Measurements from ENCODE around the gene TOX2. TPM values are rescaled to one million over a fixed set of nuclear protein-coding genes. Genes with fewer than 3 reads are reported as not detected.

TOX2 gene
- total and polyA plus RNA-seq, 2 of the 8 experiments (the other 6 are each of a cell fraction or from before 2014, with no cell fraction given): 1.8 to 3.4 TPM

DNA sequence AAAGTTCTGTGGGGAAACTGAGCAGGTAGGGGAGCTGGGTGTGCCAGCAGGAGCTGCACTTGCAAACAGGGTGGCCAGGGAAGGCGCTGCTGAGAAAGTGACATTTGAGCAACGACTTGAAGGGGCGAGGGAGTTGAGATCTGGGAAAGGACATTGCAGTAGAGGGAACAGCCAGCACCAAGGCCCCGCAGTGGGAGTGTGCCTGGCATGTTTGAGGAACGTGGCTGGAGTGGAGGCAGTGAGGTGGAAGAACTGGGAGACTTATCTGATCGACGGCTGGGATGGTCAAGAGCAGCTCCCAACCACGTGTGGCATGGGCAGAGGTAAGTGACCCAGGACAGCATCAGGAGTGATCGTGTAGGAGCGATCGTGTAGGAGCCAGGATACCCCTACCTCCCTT, 77.3 kb downstream of the TOX2 start:
- 90% methylated on average over 11 of the region's 11 CpGs; no CpG with 5 or more reads in 1 of the 2 experiments for WGBS, 2 experiments (ENCODE audit: extremely low coverage in 1 of 2, insufficient coverage in 1 of 2, insufficient read length in 1 of 2, insufficient replicate concordance in 2 of 2, low coverage in 1 of 2, low lambda C conversion rate in 2 of 2, missing lambda C conversion rate in 1 of 2)
- Histone ChIP-seq H3K14ac (ENCODE audit: insufficient read length) (no peak overlapping the region), H3K79me2 (ENCODE audit: control insufficient read depth in 1 of 2, insufficient read depth in 2 of 2, low read length in 2 of 2) (no peaks in the 10 kb centered on the region), H3K4me2 (ENCODE audit: insufficient read depth in 1 of 2, low read depth in 2 of 2, low read length in 2 of 2) (no peak overlapping the region), H4K20me1 (replicated peaks in 1 of 2; ENCODE audit: control insufficient read depth in 1 of 2, insufficient read depth in 2 of 2, low read length in 2 of 2) (no peaks in the 10 kb centered on the region), H3K18ac (ENCODE audit: extremely low read depth, low read length) (no peak overlapping the region), H3K23ac (ENCODE audit: insufficient read length) (no peak overlapping the region), H3K4ac (replicated peaks; ENCODE audit: insufficient read length, low read depth, low read length) (no peak overlapping the region), H4K5ac (ENCODE audit: insufficient read length, low read depth, low read length) (no peak overlapping the region), H3K4me3 (ENCODE audit: extremely low read depth in 1 of 4, insufficient read depth in 2 of 4, low read depth in 3 of 4, low read length in 4 of 4) (no peak overlapping the region), H2BK12ac (ENCODE audit: low read depth, low read length) (no peak overlapping the region), H2AFZ (ENCODE audit: low read length) (no peak overlapping the region), H2BK5ac (ENCODE audit: low read depth, low read length) (no peak overlapping the region), H2BK20ac (ENCODE audit: low read length) (no peak overlapping the region), H3K27me3 (replicated peaks in 1 of 4; ENCODE audit: control insufficient read depth in 3 of 4, extremely low read depth in 1 of 4, insufficient read depth in 3 of 4, low read length in 3 of 4) (no peaks in the 10 kb centered on the region), H3K56ac (replicated peaks; ENCODE audit: insufficient read length, low read depth, low read length) (no peak overlapping the region), H4K8ac (ENCODE audit: extremely low read depth, insufficient read depth, low read length) (no peak overlapping the region), H4K91ac (replicated peaks; ENCODE audit: insufficient read length, low read length) (no peak overlapping the region), H3K9ac (replicated peaks in 1 of 4; ENCODE audit: extremely low read depth in 1 of 4, low read depth in 3 of 4, low read length in 3 of 4) (no peak overlapping the region), H3K79me1 (ENCODE audit: low read depth, low read length) (no peaks in the 10 kb centered on the region), H3K4me1 (replicated peaks in 1 of 4; ENCODE audit: control insufficient read depth in 3 of 4, insufficient read depth in 4 of 4, low read length in 3 of 4) (no peaks in the 10 kb centered on the region), H3K23me2 (ENCODE audit: low read depth, low read length) (no peaks in the 10 kb centered on the region), H3K9me3 (ENCODE audit: insufficient read depth in 2 of 2, low read depth in 1 of 2, low read length in 1 of 2) (no peaks in the 10 kb centered on the region), H2BK15ac (ENCODE audit: low read length) (no peak overlapping the region), H2AK5ac (ENCODE audit: low read depth, low read length) (no peak overlapping the region), H2BK120ac (replicated peaks; ENCODE audit: low read depth, low read length) (no peak overlapping the region), H3K27ac (ENCODE audit: low read depth, low read length) (no peak overlapping the region), H3K36me3 (ENCODE audit: control insufficient read depth in 2 of 4, insufficient read depth in 4 of 4, low read length in 3 of 4) (no peaks in the 10 kb centered on the region)
- ChIA-PET CTCF (ENCODE audit: partially characterized antibody) (interaction anchor here (0.7 to 1.2 kb wide), 4 partner anchors 9 to 484 kb away, joined by 3 to 6 read pairs (median 3); no protein-coding TSS in a partner anchor), POLR2A (ENCODE audit: partially characterized antibody) (no interaction called here)
- no peak for TF ChIP-seq CEBPB (IDR thresholded peaks at IDR 0.05; ENCODE audit: low read depth, low read length)
- no peak for TF ChIP-seq RFX5 (IDR thresholded peaks at IDR 0.05; ENCODE audit: borderline replicate concordance, low read depth, low read length)
- TF ChIP-seq SIN3A (conservative IDR thresholded peaks at IDR 0.05 in 1 of 2, IDR thresholded peaks at IDR 0.05 in 1 of 2; ENCODE audit: low read depth in 1 of 2, low read length in 2 of 2): no peak
- TF ChIP-seq CTBP2 (IDR thresholded peaks at IDR 0.05; ENCODE audit: borderline replicate concordance, insufficient read depth, insufficient read length, low read length): no peak
- no peak for TF ChIP-seq HDAC6 (IDR thresholded peaks at IDR 0.05; ENCODE audit: low read depth, low read length)
- no peak for TF ChIP-seq TBP (IDR thresholded peaks at IDR 0.05; ENCODE audit: low read depth, low read length)
- no peak for TF ChIP-seq TCF12 (IDR thresholded peaks at IDR 0.05; ENCODE audit: low read depth, low read length)
- TF ChIP-seq, protein P1, sequence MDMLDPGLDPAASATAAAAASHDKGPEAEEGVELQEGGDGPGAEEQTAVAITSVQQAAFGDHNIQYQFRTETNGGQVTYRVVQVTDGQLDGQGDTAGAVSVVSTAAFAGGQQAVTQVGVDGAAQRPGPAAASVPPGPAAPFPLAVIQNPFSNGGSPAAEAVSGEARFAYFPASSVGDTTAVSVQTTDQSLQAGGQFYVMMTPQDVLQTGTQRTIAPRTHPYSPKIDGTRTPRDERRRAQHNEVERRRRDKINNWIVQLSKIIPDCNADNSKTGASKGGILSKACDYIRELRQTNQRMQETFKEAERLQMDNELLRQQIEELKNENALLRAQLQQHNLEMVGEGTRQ (IDR thresholded peaks at IDR 0.05; ENCODE audit: low read length): no peak
- TF ChIP-seq TAF1 (IDR thresholded peaks at IDR 0.05; ENCODE audit: low read depth, low read length): no peak
- TF ChIP-seq SRF (IDR thresholded peaks at IDR 0.05; ENCODE audit: low read depth, low read length): no peak
- TF ChIP-seq TAF7 (optimal IDR thresholded peaks at IDR 0.05; ENCODE audit: borderline replicate concordance, low read depth, low read length): no peak
- no peak for TF ChIP-seq SP4 (IDR thresholded peaks at IDR 0.05; ENCODE audit: low read length)
- no peak for TF ChIP-seq EGR1 (IDR thresholded peaks at IDR 0.05; ENCODE audit: borderline replicate concordance, low read depth, low read length)
- FAIRE-seq: no peak
- no peak for DNase-seq (ENCODE audit: low read depth in 1 of 2, low spot score in 2 of 2)

Data from H1 (cell line).